Measurements from ENCODE around the gene HOXC5.
"Not testable (repeated sequence)": the region's sequence is repeated elsewhere in the genome, so short reads cannot be mapped to it uniquely, and the experiment has no call there.

The HOXC5 gene

DNA sequence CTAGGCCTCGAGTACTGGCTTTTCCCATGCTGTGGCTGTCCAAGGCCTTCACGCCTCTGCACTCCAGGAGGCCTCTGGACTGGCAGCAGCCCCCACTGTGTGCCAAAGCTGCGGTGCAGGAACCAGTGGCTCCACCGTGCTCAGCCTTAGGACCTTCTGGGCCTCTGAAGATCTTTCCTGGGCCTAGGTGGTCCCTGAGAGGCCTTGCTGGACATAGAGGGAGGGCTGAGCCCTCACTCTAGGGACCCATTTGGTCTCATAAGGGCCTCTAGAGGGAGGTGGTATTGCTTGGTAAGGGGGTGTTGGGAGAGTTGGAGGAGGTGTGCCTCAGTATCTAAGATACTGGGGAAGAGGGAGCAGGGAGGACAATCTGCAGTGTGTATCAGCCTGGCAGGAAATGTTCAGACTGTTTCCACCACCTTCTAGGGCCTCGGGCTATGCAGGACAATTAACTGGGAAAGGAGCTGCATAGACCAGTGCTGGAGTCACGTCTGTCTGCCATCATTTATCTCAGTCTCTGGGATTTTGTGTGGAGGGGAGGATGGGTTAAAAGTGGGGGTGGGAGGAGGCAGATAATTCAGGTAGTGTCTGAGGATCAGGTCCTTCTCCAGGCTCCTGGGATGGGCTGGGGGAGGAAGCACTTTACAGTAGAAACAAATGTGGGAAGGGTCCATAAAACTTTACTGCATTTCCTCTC, 2.9 kb downstream of the HOXC5 start:
- no peak for DNase-seq

DNA sequence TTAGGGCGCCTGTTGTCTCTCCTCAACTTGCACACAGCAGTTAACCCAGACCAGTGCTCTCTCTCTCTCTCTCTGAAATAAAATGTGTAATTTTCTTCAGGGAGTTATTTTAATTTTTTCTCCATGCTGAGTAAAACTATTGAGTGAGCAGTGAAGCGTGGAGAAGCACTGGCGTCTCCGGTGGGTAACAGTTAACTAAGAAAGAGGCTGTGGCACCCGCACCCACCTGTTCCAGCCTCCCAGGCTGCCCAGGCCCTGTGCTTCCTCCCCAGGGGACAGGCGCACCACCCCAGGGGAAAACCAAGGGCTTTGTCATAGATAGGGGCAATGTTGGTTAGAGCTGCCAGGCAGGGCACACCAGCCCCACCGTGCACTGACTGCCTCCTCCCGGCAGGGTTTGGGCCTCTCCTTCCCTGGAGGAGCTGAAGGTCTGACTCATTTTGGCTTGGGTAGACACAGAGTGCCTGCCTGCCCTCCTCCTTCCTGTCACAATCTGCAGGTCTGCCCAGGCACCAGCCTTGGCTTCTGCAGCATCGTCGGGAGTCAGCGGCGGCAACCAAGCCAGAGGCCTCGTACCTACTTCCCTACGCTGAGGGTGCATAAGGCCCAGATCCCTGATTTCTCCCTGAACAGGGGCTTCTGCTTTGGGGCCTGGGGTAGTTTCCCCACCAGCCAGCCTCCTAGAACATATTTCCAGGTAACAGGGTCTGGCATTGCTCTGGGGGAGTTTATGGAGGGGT, 3.9 kb downstream of the HOXC5 start:
- no peak for DNase-seq

DNA sequence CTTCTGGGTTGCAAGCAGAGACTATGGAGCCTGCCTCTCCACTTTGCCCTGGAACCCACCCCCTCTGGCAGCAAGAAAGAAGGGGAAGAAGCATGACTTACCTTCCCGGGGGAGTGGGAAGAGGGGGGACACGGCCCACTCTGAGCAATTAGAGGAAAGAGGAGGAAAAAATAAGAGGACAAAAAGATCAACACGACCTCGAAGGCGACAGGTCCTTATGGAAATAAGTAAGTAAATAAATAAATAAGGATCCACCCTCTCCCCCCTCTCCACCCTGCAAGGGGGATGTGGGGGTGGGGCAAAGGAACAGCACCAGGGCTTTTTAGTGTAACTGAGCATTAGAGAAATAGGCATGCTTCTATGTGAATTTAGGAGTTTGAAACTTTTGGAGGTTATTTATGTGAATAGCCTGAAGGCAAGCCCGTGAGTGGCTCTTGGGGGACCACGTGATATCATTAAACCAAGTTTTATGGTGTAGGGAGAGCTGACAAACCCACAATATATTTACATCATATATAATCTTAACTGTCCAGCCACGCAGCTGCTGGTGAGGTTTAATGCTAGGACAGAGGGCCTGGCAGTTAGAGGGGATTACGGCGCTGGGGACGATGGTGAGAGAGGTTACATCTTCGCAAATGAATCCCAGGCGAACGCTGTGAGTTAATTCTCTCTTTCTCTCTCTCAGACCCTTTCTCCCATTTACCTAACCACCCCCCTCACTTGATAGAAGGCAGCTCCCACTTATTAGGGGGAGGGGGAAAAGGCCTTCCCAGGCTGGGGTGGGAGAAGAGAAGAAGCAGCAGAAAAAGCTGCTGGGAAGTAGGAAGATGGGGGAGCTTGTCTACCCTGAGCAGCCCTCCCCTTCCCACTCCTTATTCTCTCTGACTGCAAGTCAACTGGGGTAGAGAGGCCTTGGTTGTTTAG, 4.8 kb downstream of the HOXC5 start:
- no peak for DNase-seq

DNA sequence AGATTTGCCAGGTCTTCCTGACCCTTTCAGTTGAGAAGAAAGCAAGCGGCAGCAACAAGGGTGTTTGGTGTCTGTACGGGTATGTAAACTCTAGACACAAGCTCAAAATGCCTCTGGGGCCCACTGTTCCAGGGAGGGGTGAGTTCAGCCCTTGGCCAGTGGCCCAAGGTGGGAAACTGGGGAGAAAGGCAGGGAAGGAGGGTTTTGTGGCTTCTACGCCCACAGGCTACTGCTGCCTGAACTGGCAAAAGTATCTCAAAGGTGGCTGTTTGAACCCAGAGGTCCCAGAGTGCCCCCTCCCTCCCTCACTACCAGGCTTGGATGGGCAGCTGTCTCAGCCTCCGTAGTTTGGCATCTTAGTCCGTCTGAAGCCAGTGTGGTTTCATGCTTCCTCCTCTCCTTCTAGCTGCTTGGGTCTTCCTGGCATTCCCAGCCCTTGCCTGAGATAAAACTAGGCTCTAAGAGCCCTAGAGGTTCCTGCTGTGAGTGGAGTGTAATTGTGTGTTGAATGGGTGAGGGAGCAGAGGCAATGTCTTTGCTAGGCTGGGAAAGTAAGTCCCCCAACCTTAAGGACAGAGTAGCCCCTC, 5.5 kb downstream of the HOXC5 start:
- peak; percentile 8 for DNase-seq

DNA sequence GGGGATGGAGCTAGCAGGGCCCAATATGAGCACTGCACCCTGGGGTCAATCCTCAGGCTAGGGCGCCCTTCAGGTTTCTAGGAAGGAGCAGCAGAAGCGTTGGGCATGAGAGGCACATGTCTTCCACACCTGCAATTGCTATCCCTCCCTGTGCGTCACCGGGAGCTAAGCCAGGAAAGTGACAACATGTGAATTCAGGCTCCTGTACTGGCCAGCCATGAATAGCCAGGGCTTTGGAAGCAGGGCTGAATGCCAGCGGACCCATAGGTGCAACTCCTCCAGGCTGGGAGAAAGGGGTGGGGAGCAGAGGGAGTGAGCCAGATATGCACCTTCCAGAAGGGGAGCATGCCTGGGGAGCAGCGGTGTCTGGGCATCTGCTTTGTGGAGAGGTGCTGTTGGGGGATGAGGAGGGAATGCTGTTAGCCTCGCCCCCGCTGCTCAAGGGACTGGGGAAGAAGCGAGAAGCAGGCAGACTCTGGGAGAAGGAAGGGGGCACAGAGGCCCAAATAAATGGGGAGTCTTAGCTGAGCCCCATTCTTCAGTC, 6.1 kb downstream of the HOXC5 start:
- DNase-seq = no peak

DNA sequence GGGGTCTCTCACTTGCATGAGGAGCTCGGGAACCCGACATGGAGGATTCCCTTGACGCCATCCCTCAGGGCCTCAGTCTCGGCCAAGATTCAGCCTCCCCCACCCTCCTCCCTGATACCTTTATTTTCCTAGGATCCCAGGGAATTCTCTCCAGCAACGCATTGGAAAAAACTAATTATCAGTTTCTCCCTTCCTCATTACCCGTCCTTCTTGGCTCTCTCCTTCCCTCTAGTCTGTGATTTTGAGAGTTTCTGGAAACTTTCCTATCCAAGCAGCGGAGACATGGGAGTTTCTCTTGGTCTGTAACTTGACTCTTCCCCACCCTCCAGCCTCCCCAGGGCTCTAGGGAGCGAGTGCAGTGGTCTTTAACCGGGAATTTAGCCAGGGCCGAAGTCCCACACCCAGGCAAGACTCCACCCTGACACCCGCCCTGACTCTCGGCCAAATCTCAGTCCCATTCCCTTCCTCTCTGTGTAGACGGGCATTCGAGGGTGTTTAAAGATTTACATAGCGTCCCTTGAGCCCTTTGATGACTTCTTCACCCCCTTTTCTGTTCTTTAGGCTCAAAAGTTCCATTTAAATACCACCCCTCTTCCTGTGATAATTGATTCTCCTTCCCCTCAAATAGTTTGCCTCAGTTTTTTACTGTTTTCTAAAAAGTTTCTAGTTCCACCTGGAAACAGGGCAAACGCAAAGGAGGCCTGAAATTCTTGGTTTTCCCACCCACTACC, 6.7 kb downstream of the HOXC5 start:
- no peak for DNase-seq

DNA sequence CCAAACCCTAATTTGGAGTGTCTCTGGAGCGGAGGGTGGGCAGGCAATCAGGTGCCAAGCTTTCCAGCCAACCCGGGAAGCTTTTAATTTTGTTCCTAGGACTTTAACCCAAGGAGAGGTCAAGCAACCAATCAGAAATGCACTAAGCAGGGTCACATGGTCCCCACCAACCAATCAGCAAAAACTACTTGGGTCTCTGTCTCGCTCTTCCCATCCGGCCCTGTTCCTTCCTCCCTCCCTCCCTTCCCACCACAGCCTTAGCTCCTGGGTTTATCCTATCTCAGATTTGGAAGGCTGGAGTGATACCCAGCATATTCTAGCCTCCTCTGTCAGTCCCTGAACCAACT, 7.3 kb downstream of the HOXC5 start:
- DNase-seq = no peak

DNA sequence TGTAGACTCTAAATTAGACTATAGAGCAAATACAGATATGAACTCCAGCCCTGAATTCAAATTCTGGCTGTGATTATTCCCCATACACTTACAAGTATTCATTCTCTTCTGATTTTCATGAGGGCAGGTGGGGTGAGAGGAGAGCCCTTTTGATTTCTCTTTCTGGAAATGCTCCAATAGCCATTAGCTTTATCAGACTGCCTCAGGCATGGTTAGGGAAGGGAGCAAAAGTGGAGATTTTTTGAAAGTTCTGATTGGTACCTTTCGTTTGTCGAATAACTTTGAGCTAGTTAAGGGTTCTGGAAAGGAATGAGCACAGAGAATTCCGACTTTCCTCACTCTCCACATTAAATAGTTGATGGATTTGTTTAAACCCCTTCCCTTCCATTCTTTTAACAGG, 7.8 kb downstream of the HOXC5 start:
- no peak for DNase-seq

DNA sequence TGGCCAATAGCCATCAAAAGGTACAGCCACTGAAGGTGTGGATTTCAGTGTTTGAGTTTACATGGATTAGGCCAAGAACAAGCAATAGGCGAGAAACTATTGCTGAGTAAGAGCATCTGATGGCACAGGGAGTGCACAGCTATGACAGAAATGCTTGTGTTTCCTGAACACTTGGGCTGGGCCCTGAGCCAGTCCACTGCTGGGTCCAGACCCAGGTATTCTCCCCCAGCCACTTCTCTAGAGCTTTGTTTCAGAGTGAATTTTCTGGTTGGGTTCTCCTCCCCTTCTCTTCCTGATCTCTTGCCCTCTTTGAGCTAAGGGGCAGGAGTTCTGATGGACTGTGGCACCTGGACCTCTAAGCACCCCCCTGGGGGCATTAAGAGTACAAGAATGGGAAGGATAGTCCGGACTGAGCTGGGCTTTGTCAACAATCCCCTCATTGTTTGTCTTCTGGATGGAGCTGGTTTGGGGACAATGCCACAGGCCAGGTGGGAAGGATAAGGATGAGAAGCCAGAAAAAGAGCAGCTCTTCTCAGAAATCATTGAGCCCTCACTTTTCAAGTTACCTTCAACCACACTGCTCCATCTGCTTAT, 8.3 kb downstream of the HOXC5 start:
- DNase-seq = no peak

DNA sequence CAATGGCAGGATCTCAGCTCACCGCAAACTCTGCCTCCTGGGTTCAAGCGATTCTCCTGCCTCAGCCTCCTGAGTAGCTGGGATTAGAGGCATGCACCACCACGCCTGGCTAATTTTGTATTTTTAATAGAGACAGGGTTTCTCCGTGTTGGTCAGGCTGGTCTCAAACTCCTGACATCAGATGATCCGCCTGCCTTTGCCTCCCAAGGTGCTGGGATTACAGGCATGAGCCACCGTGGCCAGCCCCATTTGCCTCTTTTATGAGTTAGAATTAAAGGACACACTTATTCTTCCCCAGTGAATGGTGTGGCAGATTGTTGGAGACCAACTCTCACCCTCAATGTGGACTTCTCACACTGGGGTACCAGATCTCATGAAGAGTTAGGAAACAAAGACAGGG, 9.2 kb downstream of the HOXC5 start:
- DNase-seq = not testable (repeated sequence)

DNA sequence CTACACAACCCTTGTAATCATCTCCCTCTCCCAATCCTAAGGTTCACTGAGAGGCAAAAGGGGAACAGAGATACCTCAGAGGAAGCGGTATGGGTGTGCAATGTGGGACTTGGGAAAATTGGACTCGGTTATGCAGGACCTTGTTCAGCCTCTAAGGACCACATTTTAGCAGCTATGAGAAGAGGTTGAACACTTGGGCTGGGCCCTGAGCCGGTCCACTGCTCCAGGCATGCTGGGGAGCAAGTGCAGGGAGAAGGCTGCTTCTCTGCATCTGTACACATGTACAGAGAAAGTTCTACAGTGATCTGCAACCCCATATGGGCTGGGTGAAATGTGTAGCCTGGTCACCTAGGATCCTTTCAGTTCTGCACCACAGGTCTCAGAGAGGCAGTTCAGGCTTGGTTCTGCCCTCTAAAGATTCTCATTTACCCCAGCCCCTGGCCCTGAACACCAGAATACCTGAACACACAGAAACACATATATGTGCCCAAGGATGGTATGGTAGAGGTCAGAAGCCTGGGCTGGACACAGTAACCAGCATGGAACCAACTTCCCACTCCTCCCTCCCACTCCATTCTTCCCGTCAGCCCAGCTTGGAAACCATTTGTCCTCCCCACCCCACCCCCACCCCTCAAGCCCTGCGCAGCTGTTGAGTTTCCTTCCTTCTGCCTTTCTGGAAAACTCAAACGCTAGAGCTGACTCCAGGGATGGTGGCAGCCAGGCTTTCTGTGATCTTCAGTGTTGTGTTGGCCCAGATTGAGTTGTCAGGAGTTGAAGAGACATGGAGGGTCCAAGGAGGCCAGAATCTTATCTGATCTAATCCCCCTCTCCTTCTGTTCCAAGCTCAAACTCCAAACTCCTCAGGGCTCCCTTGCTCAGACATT, 10.4 kb downstream of the HOXC5 start:
- DNase-seq = no peak

DNA sequence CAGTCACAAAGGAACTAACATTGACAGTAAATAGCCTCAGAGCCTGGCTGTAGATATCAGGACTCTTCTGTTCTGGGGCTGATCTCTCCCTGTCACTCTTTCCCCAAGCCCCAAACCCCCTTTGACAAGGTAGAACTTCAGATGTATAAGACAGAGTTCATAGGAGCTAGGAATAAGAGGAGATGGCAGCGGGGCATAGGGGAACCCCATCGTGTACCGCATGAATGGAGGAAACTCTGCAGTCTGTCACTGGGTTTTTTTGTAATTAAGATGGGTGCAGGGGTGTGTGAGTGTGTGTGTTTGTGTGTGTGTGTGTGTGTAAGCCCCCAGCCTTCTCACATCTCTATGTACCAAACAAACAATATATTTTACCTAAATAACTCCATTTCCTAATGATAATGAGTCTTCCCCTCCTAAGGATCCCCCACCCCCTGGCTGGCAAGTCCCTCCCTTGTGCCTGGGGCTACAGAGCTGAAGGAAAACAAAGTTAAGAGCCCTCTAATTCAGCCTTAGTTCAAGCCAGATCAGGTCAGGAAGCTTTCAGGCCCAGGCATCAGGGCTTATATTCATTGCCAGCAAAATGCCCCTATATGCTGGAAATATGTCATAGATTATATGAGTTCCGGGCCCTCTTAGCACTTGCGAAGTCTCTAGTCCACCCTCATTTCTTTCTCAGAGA, 11.7 kb downstream of the HOXC5 start:
- DNase-seq = no peak

DNA sequence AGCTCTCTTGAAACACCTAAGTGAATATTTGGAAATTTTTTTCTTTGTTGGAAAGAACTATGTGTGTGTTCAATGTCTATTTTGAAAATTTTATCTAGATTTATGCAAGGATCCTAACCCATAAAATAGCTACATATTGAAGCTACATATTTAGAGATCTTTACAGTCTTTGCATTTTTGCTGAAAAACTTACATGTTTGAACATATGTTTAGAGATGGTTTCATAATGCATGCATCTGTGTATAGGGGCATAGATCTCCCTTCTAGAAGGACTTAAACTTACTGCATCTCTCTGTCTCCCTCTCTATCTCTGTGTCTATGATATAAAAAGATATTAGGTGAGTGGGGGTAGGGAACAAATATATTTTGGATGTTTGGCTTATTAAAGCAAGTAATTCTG, 12.6 kb downstream of the HOXC5 start:
- DNase-seq = no peak

DNA sequence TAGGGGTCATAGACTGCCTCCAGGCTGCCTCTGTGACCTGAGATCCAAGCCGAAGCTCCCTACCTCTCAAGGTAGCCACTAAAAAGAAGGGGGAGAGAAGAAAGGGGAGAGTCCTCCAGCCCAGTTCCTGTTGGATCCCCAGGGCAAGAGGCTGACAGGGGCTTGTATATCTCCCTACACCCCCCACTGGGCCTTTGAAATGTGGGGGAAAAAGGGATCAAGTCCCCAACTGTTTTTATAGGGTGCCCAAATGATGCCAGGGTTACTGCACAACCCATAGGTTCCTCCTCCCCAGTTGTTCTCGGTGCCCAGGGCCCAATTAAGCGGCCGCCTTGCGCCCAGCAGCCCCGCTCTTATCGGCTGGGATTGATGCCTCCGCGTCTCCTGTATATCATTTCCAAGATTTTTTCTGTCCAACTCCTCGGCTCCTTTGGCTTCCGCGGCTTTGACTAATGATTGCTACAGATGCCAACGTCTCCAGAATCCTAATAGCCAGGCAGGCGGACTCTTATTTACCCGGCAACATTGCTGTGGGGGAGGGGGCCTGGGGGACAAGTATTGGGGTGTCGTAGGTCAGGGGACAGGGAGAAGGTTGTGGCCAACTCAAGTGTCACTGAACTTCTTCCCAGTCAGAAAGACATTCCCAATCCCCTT, 13.1 kb downstream of the HOXC5 start:
- DNase-seq = no peak

DNA sequence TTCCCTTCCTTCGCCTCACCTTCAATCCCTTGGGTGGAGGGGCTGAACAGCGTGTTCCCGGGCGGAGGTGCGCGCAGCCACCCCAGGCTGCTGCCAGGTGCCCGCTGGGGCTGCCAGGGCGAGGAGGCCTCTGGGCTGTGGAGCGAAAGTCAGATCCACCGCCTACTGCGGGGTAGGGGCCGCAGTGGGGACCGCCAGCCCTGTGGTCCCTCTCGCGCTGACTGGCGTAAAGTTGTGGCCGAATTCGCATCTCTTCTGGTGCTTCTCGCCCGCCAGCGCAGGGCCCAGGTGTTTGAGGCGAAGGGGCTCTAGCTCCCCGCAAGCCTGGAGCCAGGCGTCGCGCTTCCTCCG, 13.9 kb downstream of the HOXC5 start:
- no peak for DNase-seq

DNA sequence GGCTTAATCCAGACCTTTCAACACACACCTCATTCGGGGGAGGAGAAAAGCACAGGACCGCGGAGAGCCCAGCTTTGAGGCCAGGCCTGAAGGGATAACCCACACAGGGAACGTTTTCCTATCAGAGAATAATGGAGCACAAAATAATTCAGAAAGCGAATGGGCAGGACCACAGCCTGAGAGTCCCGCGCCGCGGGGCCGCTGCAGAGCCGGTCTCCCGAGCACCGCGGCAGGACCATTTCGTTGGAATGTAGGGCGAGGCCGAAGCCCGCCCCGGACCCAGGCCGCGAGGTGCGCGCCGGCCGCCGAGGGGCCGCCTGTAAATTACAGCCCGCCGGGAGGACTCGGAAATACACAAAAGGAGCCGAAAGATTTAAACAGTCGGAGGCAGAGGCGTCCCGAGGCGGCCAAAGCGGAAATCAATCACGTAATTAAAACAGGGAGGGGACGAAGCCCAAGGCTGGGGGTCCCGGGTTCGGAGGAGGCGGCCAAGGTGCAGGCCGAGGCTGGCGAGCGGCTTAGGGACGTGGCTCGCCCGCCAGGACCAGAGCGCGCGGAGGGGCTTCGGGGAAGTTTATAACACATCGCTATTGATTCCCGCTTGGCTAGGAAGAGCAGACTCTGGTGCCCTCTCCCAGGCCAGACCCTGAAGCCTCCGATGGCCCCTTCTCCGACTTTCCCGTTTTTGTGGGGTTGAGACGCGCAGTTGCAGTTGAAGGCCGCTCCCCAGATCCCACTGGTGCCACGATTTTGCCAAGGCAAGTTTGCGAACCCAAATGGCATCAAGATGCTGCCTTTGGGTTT, 14.5 kb downstream of the HOXC5 start:
- DNase-seq = no peak

DNA sequence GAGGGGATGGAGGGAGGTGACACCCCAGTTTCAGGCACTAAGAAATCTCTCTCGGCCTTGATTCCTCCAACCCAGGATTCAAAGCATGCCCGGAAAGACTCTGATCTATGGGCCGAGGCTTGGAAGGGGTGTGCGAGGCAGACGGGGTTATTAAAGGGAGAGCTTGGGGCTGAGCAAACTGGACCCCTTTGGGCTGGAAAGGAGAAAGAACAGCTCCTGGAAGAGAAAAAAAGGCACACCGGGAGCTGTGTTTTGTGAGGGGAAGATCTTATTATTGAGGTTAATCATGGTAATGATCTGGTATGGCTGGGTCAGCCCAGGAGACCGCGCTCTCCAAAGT, 15.1 kb downstream of the HOXC5 start:
- DNase-seq = no peak

DNA sequence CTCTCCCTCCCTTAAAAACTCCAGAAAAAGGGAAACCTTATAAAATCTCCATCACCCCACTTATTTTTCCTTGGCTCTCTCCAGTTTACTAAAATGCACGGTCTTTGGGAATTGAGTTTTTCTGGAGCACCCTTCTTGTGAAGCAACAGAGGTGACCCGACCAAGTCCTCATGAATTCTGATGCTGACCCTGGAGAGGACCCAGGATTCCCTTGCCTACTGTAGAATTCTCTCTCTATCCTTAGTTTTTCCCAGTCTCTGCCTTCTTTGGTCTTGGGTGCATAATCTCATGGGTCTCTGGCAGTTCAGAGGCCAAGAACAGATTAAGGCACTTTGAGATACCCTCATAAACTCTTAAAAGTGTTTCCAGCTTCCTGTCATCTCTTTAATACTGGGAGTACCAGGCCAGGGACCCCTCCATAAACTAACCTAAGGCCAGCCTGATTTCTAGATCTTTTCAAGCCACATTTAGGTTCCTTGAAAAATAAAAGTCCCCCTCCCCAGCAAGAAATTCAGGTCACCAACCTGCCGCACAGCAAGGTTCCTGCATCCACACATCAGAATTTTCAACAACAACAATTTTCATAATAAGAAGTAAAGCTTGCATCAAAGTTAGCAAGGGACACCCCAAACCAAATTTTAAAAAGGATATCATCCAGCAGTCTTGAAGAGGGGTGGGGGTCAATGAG, 15.7 kb downstream of the HOXC5 start:
- no peak for DNase-seq

All from activated T-cell treated with anti-CD3 and anti-CD28 coated beads, Interleukin-2, amount 50 U/mL, for 1 hour (primary cell).